OCI-M1 (cell line): ENCODE data around the gene RANGAP1.

Source experiments
- DNase-seq: peaks from one replicate; lab custom pipeline; 2025; lab: John Stamatoyannopoulos, UW

The RANGAP1 gene

DNA sequence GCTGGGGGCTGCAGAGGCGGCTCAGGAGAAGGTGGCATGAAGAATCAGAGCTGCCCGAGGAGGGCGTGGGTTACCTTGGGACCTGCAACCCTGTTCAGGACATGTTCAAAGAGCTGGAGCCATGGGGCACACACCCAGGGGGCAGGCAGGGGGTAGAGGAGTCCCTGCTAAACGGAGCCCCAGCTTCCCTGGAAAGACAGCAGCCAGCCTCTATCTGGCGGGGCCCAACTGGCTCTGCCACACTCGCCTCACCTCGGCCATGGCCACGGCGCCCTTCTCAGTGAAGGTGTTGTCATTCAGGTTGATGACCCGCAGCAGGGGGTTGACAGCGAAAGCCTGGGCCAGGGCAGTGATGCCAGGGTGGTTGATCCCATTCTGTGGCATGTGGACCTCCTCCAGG, 28.3 kb downstream of the RANGAP1 start:
- DNase-seq = no peak

DNA sequence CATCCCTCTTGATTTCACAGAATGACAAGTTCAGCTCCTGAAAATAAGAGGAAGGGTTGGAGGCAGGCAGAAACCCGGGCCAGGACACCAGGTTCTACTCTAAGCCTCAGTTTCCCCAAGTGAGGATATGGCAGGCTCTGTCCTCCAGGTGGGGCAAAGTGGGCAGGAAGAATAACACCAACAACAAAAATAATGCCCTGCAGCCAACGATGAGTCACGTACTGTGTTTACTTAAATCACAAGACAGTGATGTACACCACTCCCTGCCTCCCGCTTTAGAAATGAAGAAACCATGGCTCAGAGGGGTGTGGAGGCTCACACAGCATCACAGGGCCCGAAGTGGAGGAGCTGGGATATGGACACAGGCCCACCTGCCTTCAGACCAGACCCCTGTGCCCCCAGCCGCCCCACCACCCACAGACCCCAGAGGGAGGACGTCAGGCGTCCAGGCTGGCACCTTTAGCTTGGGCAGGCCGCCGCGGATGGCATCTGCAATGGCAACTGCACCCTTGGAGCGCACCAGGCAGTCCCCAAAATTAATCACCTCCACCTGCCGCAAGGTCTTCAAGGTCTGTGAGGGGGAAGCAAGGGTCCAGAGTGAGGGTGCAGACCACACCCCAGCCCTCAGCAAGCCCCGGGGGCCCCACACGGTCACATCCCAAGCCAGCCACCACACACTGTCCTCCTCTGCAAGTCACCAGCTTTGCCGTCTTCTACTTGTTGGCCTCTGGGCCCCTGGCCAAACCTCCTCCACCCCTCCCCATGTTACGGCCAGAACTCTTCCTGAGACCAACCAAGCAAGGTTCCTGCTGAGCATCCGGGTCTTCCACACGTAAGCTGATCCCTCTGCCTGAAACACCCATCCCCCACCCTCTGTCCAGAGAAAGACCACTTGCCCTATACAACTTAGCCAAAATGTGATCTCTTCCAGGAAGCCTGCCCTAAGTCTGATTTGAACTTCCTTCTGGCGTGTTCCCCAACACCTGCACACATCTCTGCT, 29.4 kb downstream of the RANGAP1 start:
- no peak for DNase-seq

DNA sequence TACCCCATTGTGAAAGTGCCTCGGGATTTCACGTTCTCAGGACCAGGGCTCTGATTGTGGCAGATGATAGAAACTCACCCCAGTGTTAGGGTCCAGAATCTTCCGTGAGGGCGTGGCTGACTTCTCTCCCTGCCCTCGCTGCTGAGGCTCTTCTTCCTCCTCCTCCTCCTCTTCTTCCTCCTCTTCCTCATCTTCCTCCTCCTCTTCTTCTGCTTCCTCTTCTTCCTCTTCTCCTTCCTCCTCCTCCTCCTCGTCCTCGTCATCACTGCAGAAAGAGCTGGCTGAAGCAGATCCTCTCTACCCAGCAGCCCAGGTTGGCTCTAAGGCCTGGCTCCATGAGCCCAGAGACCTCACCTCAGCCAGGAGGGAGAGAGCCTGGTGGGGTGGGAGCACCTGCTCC, 31.8 kb downstream of the RANGAP1 start:
- no peak for DNase-seq

DNA sequence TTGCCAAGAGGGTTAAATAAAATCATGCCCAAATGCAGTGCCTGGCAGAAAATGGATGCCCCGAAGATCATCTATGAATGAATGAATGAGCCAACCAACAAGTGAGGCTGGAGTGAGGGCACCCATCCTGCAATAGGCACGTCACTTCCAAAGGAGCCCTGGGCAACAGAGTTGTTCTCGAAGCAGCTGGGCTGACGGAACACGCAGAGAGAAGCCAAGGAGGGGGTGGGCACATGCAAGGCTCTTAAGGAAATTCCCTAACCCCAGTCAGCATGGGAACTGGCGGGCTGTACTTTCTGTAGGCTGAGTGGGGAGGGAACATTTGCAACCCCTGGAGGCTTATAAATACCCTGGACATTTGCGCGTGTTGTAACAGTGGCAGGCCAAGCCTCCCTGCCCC, 33.6 kb downstream of the RANGAP1 start:
- no peak for DNase-seq

DNA sequence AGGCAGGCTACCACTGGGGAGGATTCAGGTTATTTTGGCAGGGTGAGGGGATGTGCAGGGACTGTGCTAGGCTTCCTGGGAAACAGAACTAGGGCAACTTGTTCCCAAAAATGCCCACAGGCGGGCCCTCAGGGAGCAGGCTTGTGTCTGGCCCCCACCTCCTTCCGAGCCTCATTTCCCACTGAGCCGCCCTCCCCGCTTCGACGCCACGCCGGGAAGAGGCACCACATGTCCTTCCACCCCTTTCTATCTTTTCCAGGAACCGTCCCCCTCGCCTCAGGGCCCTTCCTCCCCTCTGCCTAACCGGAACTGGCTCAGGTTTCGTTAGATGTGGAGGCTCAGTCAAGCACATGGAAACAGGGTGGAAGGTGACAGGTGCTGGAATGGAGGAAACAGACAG, 35.9 kb downstream of the RANGAP1 start:
- DNase-seq = no peak

DNA sequence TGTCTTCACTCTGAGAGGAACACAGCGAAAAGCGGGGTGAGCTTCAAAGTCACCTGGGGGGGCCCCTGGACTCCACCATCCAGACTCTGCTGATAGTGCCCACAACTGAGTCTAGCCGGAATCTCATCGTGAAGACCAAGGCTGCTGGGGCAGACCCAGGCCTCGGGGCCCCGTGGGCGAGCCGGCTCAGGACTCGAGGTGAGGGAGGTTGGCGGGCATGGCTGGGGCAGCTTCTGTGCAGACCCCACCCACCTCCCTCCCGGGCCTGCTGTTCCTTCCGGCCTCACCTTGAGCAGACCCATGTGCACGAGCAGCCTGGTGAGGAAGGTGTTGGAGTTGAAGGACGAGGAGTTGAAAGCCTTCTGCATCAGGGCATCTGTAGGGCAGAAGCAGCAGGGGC, 36.5 kb downstream of the RANGAP1 start:
- no peak for DNase-seq

DNA sequence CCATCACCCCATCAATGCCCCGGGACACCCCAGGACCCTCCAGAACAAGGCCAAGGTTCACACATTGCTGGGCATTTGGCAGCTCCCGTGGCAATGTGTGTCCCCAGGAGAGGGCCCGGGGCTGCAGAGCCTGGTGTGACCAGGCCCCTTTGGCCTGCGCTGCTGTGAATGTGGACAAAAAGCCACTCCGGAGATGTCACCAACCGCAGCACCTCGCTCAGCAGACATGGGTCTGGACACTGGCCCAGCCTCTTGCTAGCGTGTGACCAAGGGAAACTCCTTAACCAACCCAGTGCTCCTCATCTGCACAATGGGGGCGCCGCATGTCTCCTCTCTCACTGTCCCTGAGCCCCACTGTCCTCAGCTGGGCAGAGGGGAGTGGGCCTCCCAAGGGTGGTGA, 37.2 kb downstream of the RANGAP1 start:
- no peak for DNase-seq

DNA sequence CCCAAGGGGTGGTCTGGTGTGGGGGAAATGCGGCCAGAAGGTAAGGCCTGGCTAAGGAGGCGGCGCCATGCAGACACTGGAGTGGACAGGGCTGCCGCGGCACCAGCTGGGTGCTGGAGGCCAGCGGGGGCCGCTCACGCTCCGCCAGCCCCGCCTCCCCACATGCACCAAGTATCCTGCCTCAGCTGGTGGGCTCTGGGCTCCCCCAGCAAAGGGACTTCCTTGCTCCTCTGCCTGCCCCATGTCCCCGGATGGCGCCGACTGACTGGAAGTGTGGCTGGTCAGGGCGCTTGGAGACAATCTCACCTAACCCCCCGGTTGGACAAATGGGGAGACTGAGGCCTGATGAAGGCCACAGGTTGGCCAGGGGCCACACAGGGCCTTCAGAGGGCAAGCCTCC, 37.7 kb downstream of the RANGAP1 start:
- DNase-seq = no peak

DNA sequence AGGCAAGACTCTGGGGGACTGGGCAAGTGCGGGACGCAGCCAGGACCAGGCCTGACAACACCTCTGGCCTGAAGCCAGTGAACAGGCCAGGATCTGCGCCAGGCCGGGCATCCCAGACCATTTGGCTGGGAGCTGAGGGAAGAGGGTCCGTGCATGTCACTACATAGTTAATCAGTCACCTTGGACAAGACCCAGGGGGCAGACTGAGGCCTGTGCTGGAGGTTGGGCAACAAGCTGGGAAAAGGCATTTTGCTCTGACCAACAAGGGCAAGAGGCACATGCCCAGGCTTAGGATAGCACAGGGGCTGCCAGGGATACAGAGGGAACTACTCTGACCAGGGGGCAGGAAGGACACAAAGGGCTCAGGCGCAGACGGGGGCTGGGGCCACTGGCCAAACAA, 38.3 kb downstream of the RANGAP1 start:
- DNase-seq = no peak

DNA sequence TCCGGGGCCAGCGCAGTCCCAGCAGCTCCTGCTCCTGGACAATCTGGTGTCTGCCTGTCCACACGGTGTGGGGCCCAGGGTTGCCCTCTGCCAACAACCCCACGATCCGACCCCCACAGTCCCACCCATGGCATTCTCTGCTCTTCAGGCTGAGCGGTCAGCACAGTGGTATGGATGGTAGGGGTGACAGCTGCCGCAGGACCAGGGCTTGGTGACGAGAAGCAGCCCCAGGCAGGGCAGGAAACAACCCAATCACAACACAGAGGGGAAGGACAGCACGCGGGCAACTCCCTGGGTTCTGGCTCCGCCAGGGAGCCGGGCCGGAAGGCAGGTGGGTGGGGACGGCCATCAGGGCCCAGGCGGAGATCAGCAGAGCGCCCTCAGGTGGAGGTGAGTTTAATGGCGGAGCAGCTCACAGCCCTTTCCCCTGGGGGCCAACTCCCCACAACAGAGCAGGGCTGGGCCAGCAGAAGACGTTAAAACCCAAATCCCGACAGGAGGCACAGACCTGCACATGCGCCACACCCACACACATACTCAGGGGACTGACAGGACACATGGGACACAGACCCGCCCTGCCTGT, 40.0 kb downstream of the RANGAP1 start:
- DNase-seq = no peak

DNA sequence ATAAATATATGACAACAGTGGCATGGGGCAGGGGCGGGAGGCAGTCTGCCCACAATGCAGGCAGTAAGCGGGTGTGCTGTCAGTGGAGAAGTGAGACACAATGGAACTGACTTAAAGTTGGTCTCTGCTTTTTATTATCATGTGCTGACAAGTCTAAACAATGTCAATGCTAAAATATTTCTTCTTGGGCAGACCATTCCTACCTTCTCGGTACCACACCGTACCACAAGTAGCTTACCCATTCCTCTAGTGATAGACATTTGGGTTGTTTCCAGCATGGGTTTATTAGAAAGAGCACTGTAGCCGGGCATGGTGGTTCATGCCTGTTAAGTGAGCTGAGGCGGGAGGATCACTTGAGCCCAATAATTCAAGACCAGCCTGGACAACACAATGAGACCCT, 42.6 kb downstream of the RANGAP1 start:
- no peak for DNase-seq

DNA sequence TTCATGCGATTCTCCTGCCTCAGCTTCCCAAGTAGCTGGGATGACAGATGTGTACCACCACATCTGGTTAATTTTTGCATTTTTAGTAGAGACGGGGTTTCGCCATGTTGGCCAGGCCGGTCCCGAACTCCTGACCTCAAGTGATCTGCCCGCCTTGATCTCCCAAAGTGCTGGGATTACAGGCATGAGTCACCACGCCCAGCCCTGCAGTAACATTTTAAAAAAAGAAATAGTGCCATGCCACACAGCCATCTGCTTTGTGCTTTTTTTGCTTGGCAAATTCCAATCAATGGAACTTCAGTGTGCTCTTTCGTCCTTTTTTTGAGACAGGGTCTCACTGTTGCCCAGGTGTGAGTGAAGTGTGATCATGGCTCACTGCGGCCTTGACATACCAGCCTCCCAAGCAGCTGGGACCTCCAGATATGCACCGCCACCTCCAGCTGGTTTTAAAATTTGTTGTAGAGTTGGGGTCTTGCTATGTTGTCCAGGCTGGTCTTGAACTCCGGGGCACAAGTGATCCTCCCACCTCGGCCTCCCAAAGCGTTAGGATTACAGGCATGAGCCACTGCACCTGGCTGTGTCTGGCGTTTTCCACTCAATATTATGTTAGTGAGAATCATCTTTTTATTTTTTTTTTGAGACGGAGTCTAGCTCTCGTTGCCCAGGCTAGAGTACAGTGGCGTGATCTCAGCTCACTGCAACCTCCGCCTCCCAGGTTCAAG, 43.4 kb downstream of the RANGAP1 start:
- no peak for DNase-seq

DNA sequence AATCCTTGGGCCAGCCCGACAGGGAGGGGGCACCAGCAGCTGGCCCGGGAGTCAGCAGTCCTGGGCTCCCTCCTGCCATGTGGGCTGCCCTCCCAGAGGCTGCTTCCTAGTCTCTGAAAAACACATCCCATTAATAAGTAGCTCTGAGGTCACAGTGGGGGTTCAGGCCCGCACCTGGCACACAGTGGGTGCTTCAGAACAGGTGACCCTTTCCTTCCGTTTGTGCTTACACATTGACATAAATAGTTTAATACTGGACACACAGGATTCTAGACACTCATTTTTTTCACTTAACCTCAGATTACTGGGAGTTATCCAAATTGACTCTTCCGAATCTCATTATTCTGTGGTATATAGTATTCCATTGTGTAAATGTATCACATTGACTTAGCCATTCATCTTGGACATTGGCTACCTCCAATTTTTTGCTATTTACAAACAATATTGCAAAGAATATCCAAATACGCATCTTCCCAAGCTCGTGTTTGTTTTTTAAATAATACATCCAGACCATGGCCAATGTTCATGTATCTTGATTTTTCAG, 44.8 kb downstream of the RANGAP1 start:
- DNase-seq = no peak

DNA sequence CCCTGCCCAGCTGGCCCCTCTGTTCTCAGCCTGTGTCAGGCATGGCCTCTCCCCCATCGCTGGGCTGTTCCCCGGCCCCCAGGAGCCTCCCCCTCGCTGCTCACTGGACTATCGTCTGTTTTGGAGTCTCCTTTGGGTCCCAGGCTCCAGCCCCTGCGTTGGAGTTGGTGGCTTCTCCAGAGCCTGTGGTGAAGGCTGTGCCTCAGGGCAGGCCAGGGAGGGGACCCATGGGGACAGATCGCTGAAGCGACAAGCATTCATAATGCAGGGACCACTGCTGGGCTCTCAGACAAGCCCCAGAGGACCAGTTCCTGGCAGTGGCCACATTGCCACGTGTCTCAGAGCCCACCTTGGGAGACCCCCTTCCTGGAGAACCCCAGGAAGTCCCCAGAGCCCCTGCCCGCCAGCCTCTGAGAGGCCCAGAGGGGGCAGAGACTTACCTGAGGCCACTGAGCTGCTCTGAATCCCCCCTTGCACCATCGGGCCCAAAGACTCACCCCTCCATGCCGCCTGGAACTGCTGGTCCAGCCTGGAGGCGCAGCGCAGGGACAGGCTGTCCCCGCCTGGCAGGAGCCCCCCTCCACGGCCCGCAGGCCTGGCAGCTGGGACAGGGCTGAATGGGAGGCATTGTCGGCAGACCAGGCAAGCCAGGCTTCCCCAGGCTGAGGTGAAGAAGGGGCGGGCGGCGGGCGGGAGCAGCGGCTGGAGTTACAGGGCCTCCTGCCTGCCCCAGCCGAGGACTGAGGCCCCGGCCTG, 45.4 kb downstream of the RANGAP1 start, which contains the start of gene CHADL:
Gene CHADL (minus strand): TSS at position 555 of the 756 bp plus-strand sequence. CDS start 50 bp downstream, at position 505.
- no peak for DNase-seq

DNA sequence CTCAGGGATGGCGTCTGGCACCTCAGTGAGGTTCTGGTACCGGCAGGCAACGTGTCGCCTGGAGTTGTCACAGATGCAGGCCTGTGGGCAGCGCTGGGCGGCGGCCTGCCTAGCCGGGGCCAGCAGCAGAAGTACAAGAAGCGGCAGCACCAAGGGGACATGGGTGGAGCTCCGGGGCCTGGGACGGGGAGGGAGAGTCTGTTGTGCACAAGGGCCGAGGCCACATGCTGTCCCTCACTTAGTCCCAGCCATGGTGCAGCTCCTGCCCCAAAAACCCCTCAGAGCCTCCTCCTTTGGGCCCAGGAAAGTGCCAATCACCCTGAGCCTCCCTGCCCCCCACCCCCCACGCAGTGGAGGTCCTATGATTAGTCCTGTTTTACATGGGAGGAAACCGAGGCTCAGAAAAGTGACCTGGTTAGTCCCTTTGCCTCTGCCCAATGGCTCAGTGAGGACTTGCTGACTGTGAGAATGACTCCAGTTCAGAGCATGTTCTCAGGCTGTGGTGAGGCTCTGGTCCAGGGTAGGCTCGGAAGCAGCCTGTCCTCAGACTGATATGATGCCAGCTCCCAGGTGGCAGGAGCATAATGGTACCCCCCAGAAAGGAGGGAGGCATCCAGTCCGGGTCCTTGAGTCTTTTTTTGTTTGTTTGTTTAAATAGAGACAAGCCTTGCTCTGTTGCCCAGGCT, 46.4 kb downstream of the RANGAP1 start:
- DNase-seq = peak; percentile 7

DNA sequence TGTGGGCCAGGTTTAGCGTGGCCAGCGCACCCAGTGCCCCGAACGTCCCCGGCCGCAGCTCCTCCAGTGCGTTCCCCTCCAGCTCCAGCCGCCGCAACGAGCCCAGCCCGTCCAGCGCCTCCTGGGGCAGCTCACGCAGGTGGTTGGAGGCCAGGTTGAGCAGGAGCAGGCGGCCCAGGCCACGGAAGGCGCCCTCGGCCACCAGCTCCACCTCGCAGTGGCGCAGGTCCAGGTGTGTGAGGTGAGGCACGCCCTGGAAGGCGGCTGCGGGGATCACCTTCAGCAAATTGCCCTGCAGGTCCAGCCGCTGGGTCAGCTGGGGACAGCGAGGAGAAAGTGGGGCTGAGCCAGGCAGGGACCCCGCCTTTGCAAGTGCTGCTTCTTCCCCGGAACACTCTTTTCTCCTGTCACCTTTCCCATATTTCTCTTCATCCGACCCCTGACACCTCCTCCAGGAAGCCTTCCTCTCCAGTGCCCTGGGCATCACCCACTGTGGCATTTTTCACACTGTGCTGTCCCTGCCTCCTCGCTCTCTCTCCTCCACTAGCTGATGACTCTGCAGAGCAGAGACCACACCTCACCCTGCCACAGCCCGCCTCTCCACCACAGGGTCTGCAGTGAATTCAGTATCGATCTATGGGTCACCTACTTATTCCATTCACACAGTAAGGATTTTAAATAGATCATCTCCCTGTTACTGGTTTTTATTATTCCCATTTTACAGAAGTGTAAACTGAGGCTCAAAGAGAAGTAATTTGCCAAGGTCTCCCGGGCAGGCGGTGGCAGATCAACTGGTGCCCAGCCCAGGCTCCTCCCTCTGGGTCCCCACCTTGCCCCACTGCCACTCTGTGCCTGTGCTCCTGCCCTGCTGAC, 47.2 kb downstream of the RANGAP1 start:
- DNase-seq = no peak

DNA sequence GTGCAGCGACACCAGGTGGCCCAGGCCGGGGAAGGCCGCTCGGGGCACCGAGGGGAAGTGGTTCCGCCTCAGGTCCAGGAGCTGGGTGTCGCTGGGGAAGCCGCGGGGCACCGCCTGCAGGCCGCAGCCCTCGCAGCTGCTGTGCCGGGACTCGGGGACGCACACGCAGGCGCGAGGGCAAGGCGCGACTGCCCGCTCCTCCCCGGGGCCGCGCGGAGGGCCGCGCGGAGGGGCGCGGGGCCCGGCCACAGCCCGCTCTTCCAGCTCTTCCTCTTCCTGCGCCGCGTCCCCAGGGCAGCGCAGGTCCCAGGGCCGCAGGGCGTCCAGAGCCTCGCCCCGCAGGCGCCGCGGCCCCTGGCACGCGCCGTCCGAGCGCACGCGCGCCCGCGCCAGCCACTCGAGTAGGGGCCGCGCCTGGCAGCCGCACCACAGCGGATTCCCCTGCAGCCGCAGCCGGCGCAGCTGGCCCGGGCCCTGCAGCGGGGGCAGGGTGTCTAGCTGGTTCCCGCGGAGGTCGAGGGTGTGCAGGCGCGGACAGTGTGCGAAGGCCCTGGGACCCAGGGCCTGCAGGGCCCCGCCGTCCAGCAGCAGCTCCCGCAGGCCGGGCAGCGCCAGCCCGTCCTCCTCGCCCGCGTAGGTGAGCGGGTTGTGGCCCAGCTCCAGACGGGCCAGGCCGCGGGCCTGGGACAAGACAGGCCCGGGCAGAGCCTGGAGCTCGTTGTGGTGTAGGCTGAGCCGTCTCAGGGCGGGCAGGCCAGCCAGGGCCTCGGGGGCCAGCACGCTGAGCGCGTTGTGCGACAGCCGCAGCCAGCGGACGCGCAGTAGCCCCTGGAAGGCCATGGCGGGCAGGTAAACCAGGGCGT, 48.0 kb downstream of the RANGAP1 start:
- peak; percentile 45 for DNase-seq

DNA sequence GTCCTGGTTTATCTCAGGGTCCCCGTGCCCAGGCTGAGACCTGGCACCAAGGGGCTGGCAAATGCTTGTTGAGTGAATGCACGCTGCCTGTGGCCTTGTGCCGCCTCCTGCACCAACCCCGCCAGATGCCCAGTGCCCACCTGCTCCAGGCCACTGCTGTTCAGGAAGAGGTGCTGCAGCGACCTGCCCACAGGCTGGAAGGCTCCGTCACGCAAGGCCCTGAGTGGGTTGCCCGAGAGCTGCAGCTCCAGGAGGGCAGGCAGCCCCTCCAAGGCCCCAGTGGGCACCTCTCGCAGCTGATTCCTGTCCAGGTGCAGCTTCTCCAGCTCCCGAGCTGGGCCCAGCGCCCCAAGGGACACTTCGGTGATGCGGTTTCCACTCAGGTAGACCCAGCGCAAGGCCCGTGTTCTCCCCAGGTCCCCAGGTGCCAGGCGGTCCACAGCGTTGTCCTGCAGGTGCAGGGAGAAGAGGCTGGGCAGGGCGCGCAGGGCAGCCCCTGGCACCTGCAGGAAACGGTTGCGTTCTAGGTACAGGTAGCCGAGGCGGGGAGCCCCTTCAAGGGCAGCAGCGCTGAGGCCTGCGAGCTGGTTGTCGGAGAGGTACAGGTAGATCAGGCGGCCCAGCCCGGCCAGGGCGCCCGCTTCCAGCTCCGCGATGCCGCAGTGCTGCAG, 48.8 kb downstream of the RANGAP1 start:
- DNase-seq = no peak
